ENCODE measurements around the gene NBAS. TPM values are rescaled to one million over a fixed set of nuclear protein-coding genes. Genes with fewer than 3 reads are reported as not detected.

NBAS gene
- total and polyA plus RNA-seq, 2 of the 4 experiments (the other 2 are of a cell fraction), result 22.3 to 105 TPM

DNA sequence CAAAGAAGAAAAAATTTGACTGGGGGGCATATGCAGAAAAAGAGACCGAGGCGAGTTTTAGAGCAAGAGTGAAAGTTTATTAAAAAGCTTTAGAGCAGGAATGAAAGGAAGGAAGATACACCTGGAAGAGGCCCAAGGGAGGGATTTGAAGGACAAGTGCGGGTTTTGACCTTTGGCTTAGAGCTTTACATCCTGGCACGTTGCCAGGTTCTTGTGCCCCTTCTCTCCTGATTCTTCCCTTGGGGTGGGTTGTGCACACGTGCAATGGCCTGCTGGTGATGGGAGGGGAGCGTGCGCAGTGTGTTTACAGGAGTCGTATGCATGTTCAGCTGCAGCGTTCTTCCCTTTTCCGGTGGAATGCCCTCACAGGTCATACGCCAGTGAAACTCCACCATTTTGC is 208.8 kb downstream of the NBAS start:
- no peak overlapping the region for H4K5ac ChIP-seq (ENCODE audit: low read depth, low read length)
- no peak overlapping the region for H3K14ac ChIP-seq (replicated peaks; ENCODE audit: low read depth, low read length)
- ChIA-PET CTCF (no interaction called here), POLR2A (ENCODE audit: unreplicated experiment) (no interaction called here)
- dilution Hi-C loops (cut with HindIII; ENCODE audit: low sequenced_read_pairs, unreplicated experiment) (no loop called here), intact Hi-C loops (cut with micrococcal nuclease) (no loop called here), in situ Hi-C loops (cut with MboI; ENCODE audit: low sequenced_read_pairs) (no loop called here)
- no peak overlapping the region for H3K27ac ChIP-seq (ENCODE audit: insufficient read depth, low read length)
- no peaks in the 10 kb centered on the region for H3K9me3 ChIP-seq (ENCODE audit: control insufficient read depth, insufficient read depth, low read length)
- H2AFZ ChIP-seq (replicated peaks; ENCODE audit: low read length, poor library complexity), result no peak overlapping the region
- ATAC-seq (ENCODE audit: low read depth) (no peak), DNase-seq (no peak)
- H3K4ac ChIP-seq (ENCODE audit: low read depth, low read length), result no peak overlapping the region
- TF ChIP-seq MXI1 (IDR thresholded peaks at IDR 0.05; ENCODE audit: borderline replicate concordance, low read depth, low read length) (no peak), NFE2L2 (IDR thresholded peaks at IDR 0.05; ENCODE audit: low read depth, low read length) (no peak), POLR2A (IDR thresholded peaks at IDR 0.05; ENCODE audit: low read depth, low read length) (no peak), MAZ (IDR thresholded peaks at IDR 0.05; ENCODE audit: borderline replicate concordance, low read depth, low read length) (no peak), RAD21 (IDR thresholded peaks at IDR 0.05; ENCODE audit: low read length) (no peak)
- TF ChIP-seq, protein P1, sequence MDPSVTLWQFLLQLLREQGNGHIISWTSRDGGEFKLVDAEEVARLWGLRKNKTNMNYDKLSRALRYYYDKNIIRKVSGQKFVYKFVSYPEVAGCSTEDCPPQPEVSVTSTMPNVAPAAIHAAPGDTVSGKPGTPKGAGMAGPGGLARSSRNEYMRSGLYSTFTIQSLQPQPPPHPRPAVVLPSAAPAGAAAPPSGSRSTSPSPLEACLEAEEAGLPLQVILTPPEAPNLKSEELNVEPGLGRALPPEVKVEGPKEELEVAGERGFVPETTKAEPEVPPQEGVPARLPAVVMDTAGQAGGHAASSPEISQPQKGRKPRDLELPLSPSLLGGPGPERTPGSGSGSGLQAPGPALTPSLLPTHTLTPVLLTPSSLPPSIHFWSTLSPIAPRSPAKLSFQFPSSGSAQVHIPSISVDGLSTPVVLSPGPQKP (IDR thresholded peaks at IDR 0.05; ENCODE audit: borderline replicate concordance, low read depth, low read length), result no peak
- no peak overlapping the region for H2BK120ac ChIP-seq (ENCODE audit: low read depth, low read length)
- no peaks in the 10 kb centered on the region for H3K27me3 ChIP-seq (ENCODE audit: control insufficient read depth, insufficient read depth, low read length)
- no peak overlapping the region for H3K4me2 ChIP-seq (ENCODE audit: low read depth, low read length)
- no peak overlapping the region for H2BK15ac ChIP-seq (ENCODE audit: low read depth, low read length)
- H4K20me1 ChIP-seq (ENCODE audit: insufficient read depth, low read length), result no peaks in the 10 kb centered on the region
- H3K18ac ChIP-seq (ENCODE audit: low read depth, low read length), result no peak overlapping the region
- H3K9ac ChIP-seq (ENCODE audit: low read depth, low read length), result no peak overlapping the region
- no peak overlapping the region for H2BK5ac ChIP-seq (ENCODE audit: low read depth, low read length, poor library complexity, severe bottlenecking)
- H3K4me1 ChIP-seq (ENCODE audit: control insufficient read depth, insufficient read depth, low read length), result no peaks in the 10 kb centered on the region
- BruUV-seq (replicated peaks), result no TSS peak
- H3K23ac ChIP-seq (ENCODE audit: low read depth, low read length), result no peak overlapping the region
- WGBS, 2 experiments (ENCODE audit: extremely low coverage in 2 of 2, insufficient read length in 1 of 2), result 93% methylated on average over 6 of the region's 11 CpGs; no CpG with 5 or more reads in 1 of the 2 experiments
- H3K79me1 ChIP-seq (ENCODE audit: low read depth in 1 of 2, low read length in 2 of 2), result 0 out of 4 replicates have a peak, but pooled peaks cover 0 to 4% of the 10 kb centered on the region in 2 experiments
- H3K36me3 ChIP-seq (ENCODE audit: control insufficient read depth, insufficient read depth, low read length), result peaks cover 16% of the 10 kb centered on the region
- H2AK9ac ChIP-seq (replicated peaks; ENCODE audit: low read depth, low read length, poor library complexity), result no peak overlapping the region
- H2AK5ac ChIP-seq (ENCODE audit: low read depth, low read length), result no peak overlapping the region
- no peak overlapping the region for H2BK20ac ChIP-seq (ENCODE audit: low read depth, low read length)
- peaks cover 3% of the 10 kb centered on the region; the same call in 1 of the 2 replicates for H3K9me1 ChIP-seq (ENCODE audit: insufficient read depth, low read length)
- no peak overlapping the region for H3K56ac ChIP-seq (ENCODE audit: extremely low read depth, insufficient read depth, low read length)
- H3K4me3 ChIP-seq (ENCODE audit: insufficient read depth, low read depth, low read length), result no peak overlapping the region
- no peak overlapping the region for H4K8ac ChIP-seq (ENCODE audit: low read depth in 2 of 2, low read length in 2 of 2)
- H4K91ac ChIP-seq (ENCODE audit: insufficient read depth, low read depth, low read length), result no peak overlapping the region

Measured in IMR-90 (cell line).